ENCODE measurements around the gene TRAPPC10.

The TRAPPC10 gene

DNA sequence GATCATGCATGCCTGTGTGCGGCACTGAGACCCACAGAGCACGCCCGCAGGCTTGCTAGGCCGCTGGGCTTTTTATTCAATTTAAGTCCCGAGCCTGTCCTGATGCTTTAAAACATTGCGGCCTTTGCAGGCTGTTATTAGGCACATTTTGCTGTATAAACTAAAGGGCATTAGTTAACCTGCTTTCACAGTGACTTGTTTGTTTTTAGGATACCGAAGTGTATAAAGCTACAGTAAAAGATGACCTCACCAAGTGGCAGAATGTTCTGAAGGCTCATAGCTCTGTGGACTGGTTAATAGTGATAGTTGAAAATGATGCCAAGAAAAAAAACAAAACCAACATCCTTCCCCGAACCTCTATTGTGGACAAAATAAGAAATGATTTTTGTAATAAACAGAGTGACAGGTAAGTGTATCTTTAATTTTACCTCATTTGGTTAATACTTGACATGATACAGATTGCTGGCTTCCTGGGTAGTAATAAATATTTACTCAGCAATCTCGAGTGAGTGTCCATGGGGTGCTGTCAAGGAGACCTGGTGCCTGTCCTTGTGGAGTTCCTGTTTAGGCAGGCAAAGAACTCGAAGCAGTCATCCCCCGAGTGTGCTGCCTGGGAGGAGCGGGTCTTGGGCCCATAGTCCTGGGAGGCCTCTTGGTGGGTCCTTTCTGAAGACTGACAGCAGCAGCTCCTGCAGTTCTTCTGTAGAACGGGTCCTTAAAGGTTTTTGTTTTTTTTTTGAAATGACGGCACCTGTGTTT lies 40.1 kb downstream of the TRAPPC10 start:
- no peak for TF ChIP-seq EP300 (IDR thresholded peaks at IDR 0.05; ENCODE audit: borderline replicate concordance)
- TF ChIP-seq TEAD4 (IDR thresholded peaks at IDR 0.05): no peak

DNA sequence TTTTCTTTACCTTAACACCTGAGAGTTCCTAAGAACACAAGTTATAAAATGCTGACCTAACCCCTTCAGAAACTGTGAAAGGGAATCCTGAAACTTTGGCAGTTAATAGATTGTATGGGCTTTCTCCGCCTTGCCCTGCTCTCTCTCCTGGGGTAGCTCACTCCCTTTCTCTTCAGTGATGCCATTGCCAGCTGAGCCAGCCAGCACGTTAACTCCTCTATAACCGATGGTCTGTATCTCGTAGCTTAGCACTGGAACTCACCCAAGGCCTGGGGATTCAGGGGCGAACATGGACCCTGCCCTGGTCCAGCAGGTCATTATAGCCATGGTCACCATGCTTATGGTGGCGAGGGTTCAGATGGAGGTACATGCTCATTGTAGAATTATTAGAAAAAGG lies 40.7 kb downstream of the TRAPPC10 start:
- TF ChIP-seq RAD21 (IDR thresholded peaks at IDR 0.05; ENCODE audit: low read depth) (no peak), TAF1 (IDR thresholded peaks at IDR 0.05; ENCODE audit: low read depth) (no peak), EP300 (IDR thresholded peaks at IDR 0.05; ENCODE audit: borderline replicate concordance) (no peak), TCF12 (IDR thresholded peaks at IDR 0.05; ENCODE audit: low read depth) (no peak), CEBPB (IDR thresholded peaks at IDR 0.05) (no peak), FOXM1 (IDR thresholded peaks at IDR 0.05; ENCODE audit: borderline replicate concordance, low read depth) (no peak), TEAD4 (IDR thresholded peaks at IDR 0.05) (no peak), CREB1 (IDR thresholded peaks at IDR 0.05; ENCODE audit: low read depth) (no peak), YY1 (IDR thresholded peaks at IDR 0.05; ENCODE audit: low read depth) (no peak), NFIC (IDR thresholded peaks at IDR 0.05) (no peak), EGR1 (IDR thresholded peaks at IDR 0.05) (no peak), ZBTB7A (IDR thresholded peaks at IDR 0.05; ENCODE audit: low read depth) (no peak)
- TF ChIP-seq, protein P1, sequence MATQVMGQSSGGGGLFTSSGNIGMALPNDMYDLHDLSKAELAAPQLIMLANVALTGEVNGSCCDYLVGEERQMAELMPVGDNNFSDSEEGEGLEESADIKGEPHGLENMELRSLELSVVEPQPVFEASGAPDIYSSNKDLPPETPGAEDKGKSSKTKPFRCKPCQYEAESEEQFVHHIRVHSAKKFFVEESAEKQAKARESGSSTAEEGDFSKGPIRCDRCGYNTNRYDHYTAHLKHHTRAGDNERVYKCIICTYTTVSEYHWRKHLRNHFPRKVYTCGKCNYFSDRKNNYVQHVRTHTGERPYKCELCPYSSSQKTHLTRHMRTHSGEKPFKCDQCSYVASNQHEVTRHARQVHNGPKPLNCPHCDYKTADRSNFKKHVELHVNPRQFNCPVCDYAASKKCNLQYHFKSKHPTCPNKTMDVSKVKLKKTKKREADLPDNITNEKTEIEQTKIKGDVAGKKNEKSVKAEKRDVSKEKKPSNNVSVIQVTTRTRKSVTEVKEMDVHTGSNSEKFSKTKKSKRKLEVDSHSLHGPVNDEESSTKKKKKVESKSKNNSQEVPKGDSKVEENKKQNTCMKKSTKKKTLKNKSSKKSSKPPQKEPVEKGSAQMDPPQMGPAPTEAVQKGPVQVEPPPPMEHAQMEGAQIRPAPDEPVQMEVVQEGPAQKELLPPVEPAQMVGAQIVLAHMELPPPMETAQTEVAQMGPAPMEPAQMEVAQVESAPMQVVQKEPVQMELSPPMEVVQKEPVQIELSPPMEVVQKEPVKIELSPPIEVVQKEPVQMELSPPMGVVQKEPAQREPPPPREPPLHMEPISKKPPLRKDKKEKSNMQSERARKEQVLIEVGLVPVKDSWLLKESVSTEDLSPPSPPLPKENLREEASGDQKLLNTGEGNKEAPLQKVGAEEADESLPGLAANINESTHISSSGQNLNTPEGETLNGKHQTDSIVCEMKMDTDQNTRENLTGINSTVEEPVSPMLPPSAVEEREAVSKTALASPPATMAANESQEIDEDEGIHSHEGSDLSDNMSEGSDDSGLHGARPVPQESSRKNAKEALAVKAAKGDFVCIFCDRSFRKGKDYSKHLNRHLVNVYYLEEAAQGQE (IDR thresholded peaks at IDR 0.05; ENCODE audit: low read depth): no peak
- TF ChIP-seq, protein P2, sequence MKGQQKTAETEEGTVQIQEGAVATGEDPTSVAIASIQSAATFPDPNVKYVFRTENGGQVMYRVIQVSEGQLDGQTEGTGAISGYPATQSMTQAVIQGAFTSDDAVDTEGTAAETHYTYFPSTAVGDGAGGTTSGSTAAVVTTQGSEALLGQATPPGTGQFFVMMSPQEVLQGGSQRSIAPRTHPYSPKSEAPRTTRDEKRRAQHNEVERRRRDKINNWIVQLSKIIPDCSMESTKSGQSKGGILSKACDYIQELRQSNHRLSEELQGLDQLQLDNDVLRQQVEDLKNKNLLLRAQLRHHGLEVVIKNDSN (IDR thresholded peaks at IDR 0.05): no peak
- TF ChIP-seq, protein P3, sequence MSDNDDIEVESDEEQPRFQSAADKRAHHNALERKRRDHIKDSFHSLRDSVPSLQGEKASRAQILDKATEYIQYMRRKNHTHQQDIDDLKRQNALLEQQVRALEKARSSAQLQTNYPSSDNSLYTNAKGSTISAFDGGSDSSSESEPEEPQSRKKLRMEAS (IDR thresholded peaks at IDR 0.05): no peak

- TF ChIP-seq TEAD4 (IDR thresholded peaks at IDR 0.05): no peak
- TF ChIP-seq EGR1 (IDR thresholded peaks at IDR 0.05): no peak
- TF ChIP-seq, protein P1 (IDR thresholded peaks at IDR 0.05; ENCODE audit: low read depth): no peak
- TF ChIP-seq YY1 (IDR thresholded peaks at IDR 0.05; ENCODE audit: low read depth): no peak
- TF ChIP-seq ZBTB7A (IDR thresholded peaks at IDR 0.05; ENCODE audit: low read depth): no peak
- no peak for TF ChIP-seq RAD21 (IDR thresholded peaks at IDR 0.05; ENCODE audit: low read depth)
- no peak for TF ChIP-seq NFIC (IDR thresholded peaks at IDR 0.05)
- TF ChIP-seq, protein P3 (IDR thresholded peaks at IDR 0.05): no peak
Measured at GRCh38 chr21:44053567-44053966, 41.5 kb downstream of the TRAPPC10 start.

- no peak for TF ChIP-seq YY1 (IDR thresholded peaks at IDR 0.05; ENCODE audit: low read depth)
Measured at GRCh38 chr21:44054710-44055109, 42.6 kb downstream of the TRAPPC10 start.

- TF ChIP-seq NFIC (IDR thresholded peaks at IDR 0.05) (no peak), ZBTB7A (IDR thresholded peaks at IDR 0.05; ENCODE audit: low read depth) (no peak), FOXM1 (IDR thresholded peaks at IDR 0.05; ENCODE audit: borderline replicate concordance, low read depth) (no peak), RAD21 (IDR thresholded peaks at IDR 0.05; ENCODE audit: low read depth) (no peak), YY1 (IDR thresholded peaks at IDR 0.05; ENCODE audit: low read depth) (no peak), TEAD4 (IDR thresholded peaks at IDR 0.05) (no peak), EP300 (IDR thresholded peaks at IDR 0.05; ENCODE audit: borderline replicate concordance) (no peak), EGR1 (IDR thresholded peaks at IDR 0.05) (no peak)
- TF ChIP-seq, protein P2 (IDR thresholded peaks at IDR 0.05): no peak
- TF ChIP-seq, protein P3 (IDR thresholded peaks at IDR 0.05): no peak
- TF ChIP-seq, protein P1 (IDR thresholded peaks at IDR 0.05; ENCODE audit: low read depth): no peak
Measured at GRCh38 chr21:44057055-44057454, 44.9 kb downstream of the TRAPPC10 start.

Data from Ishikawa (cell line).